Stimulated activated CD4-positive, alpha-beta T cell treated with anti-CD3 and anti-CD28 coated beads, Interleukin-4, amount 100 ng/mL, for 48 hours (primary cell): ENCODE measurements around the gene RNF217.
"Not testable (repeated sequence)": the region's sequence is repeated elsewhere in the genome, so short reads cannot be mapped to it uniquely, and the experiment has no call there.

Experiments used
- DNase-seq, 2 donors: peaks; one replicate each; pipeline ENCODE4 v3.0.0-alpha.2; 2020; ENCODE audit warnings: low read depth in 2 of 2

RNF217 gene

GRCh38 chr6:125015152-125015551 lies 52.9 kb downstream of the RNF217 start:
- DNase-seq, result no peak

GRCh38 chr6:125018136-125018535 lies 55.9 kb downstream of the RNF217 start:
- DNase-seq, result no peak

GRCh38 chr6:125019281-125019680 lies 57.0 kb downstream of the RNF217 start:
- no peak for DNase-seq

- DNase-seq, result no peak
Observed at GRCh38 chr6:125019918-125020317, 57.7 kb downstream of the RNF217 start.

GRCh38 chr6:125020385-125020784 lies 58.1 kb downstream of the RNF217 start:
- DNase-seq, result no peak

GRCh38 chr6:125022391-125022989 lies 60.3 kb downstream of the RNF217 start:
- no peak for DNase-seq

GRCh38 chr6:125025164-125025854 lies 63.1 kb downstream of the RNF217 start:
- DNase-seq, result no peak

- DNase-seq, result no peak
Observed at GRCh38 chr6:125027287-125027686, 65.0 kb downstream of the RNF217 start.

GRCh38 chr6:125030969-125031368 lies 68.7 kb downstream of the RNF217 start:
- no peak for DNase-seq

GRCh38 chr6:125031385-125031784 lies 69.1 kb downstream of the RNF217 start:
- no peak for DNase-seq

GRCh38 chr6:125034929-125035328 lies 72.7 kb downstream of the RNF217 start:
- not testable (repeated sequence) for DNase-seq

- DNase-seq, result not testable (repeated sequence)
Observed at GRCh38 chr6:125036486-125036885, 74.2 kb downstream of the RNF217 start.

GRCh38 chr6:125037827-125038226 lies 75.6 kb downstream of the RNF217 start:
- no peak for DNase-seq

GRCh38 chr6:125038925-125039324 lies 76.7 kb downstream of the RNF217 start:
- DNase-seq, result no peak

GRCh38 chr6:125041740-125042459 lies 79.7 kb downstream of the RNF217 start:
- no peak for DNase-seq

GRCh38 chr6:125044066-125044465 lies 81.8 kb downstream of the RNF217 start:
- DNase-seq, result no peak

GRCh38 chr6:125044667-125045066 lies 82.4 kb downstream of the RNF217 start:
- no peak for DNase-seq

- no peak for DNase-seq
Observed at GRCh38 chr6:125046107-125046925, 84.1 kb downstream of the RNF217 start.

GRCh38 chr6:125048274-125048673 lies 86.0 kb downstream of the RNF217 start:
- no peak for DNase-seq

GRCh38 chr6:125050663-125051318 lies 88.6 kb downstream of the RNF217 start:
- no peak for DNase-seq

- no peak for DNase-seq
Observed at GRCh38 chr6:125053809-125054208, 91.6 kb downstream of the RNF217 start.

- DNase-seq, result no peak
Observed at GRCh38 chr6:125054331-125054730, 92.1 kb downstream of the RNF217 start.
